T-cell (primary cell): ENCODE results near the gene CIAO2A. TPM values are rescaled to one million over a fixed set of nuclear protein-coding genes. Genes with fewer than 3 reads are reported as not detected.

Experiments used
- ATAC-seq, 4 experiments: fragments of 200-7000 bp in 3 of 4; fragments of 150-1000 bp in 1 of 4; cut with Tn5 transposase; replicated peaks in 1 of 4; 1 replicate in 3 of 4; 2 replicates in 1 of 4; pipeline ENCODE4 v1.10.0; 2021; ENCODE audit warnings: moderate library complexity in 3 of 4, mild to moderate bottlenecking in 2 of 4, moderate number of reproducible peaks in 1 of 4
- CTCF ChIA-PET, 2 donors: fragments of 300-600 bp; sonication (Branson Sonifier 250); formaldehyde crosslinking; loops; one replicate each; lab custom pipeline; 2022; ENCODE audit warnings: antibody characterized with exemption in 2 of 2; lab: Charles Lee
- POLR2A ChIA-PET, 2 donors: fragments of 300-600 bp; sonication (Branson Sonifier 250); formaldehyde crosslinking; loops; one replicate each; lab custom pipeline; 2022; ENCODE audit warnings: antibody characterized with exemption in 2 of 2; lab: Charles Lee
- DNase-seq, 35 experiments: peaks; one replicate each; pipeline versions ENCODE4 v3.0.0 to v3.0.0-alpha.2; 2013 to 2023
- H3K27ac ChIP-seq: one replicate; pipeline ENCODE4 v1.5.1; 2013; ENCODE audit warnings: low read length
- H3K27me3 ChIP-seq, 2 experiments: replicated peaks in 1 of 2; 1 replicate in 1 of 2; 2 replicates in 1 of 2; pipeline versions ENCODE4 v1.6.1 to v1.7.0; 2013; ENCODE audit warnings: low read length in 1 of 2, mixed read lengths in 1 of 2; ENCODE audit not compliant: control insufficient read depth in 2 of 2, insufficient read depth in 2 of 2; ENCODE audit errors: extremely low read depth in 1 of 2
- H3K36me3 ChIP-seq, 2 donors: 1 replicate in 1 of 2; 2 replicates in 1 of 2; pipeline versions ENCODE4 v1.6.1 to v1.7.0; 2013; ENCODE audit warnings: low read length in 1 of 2; ENCODE audit not compliant: control insufficient read depth in 2 of 2, insufficient read depth in 1 of 2; ENCODE audit errors: extremely low read depth in 1 of 2
- H3K4me1 ChIP-seq, 2 experiments: 1 replicate in 1 of 2; 2 replicates in 1 of 2; pipeline versions ENCODE4 v1.6.1 to v1.7.0; 2013; ENCODE audit warnings: low read length in 2 of 2, mixed read lengths in 1 of 2; ENCODE audit not compliant: insufficient read depth in 2 of 2, control insufficient read depth in 1 of 2; ENCODE audit errors: extremely low read depth in 1 of 2
- H3K4me3 ChIP-seq, 2 donors: 1 replicate in 1 of 2; 2 replicates in 1 of 2; pipeline versions ENCODE4 v1.5.1 to v1.7.0; 2013; ENCODE audit warnings: mild to moderate bottlenecking in 2 of 2, low read length in 1 of 2, moderate library complexity in 1 of 2; ENCODE audit not compliant: control insufficient read depth in 1 of 2; ENCODE audit errors: extremely low read depth in 1 of 2
- H3K9me3 ChIP-seq: 2 replicates; pipeline ENCODE4 v1.7.0; 2013
- H3K27ac Mint-ChIP-seq, 2 donors: one replicate each; pipeline ENCODE4 v1.8.0; 2020 to 2021; ENCODE audit warnings: mild to moderate bottlenecking in 2 of 2, mixed read lengths in 2 of 2
- H3K27me3 Mint-ChIP-seq, 2 donors: one replicate each; pipeline ENCODE4 v1.8.0; 2021 to 2022; ENCODE audit warnings: mixed read lengths in 2 of 2
- H3K36me3 Mint-ChIP-seq: one replicate; pipeline ENCODE4 v1.8.0; 2021; ENCODE audit warnings: mixed read lengths
- H3K4me1 Mint-ChIP-seq, 3 donors: one replicate each; pipeline ENCODE4 v1.8.0; 2020 to 2022; ENCODE audit warnings: mixed read lengths in 3 of 3, mild to moderate bottlenecking in 1 of 3
- H3K4me3 Mint-ChIP-seq, 3 donors: one replicate each; pipeline ENCODE4 v1.8.0; 2020 to 2022; ENCODE audit warnings: mild to moderate bottlenecking in 3 of 3, mixed read lengths in 3 of 3, moderate library complexity in 3 of 3
- H3K9me3 Mint-ChIP-seq, 3 donors: one replicate each; pipeline ENCODE4 v1.8.0; 2020 to 2022; ENCODE audit warnings: mixed read lengths in 3 of 3
- WGBS: methylation state at CpG from one replicate; pipeline ENCODE4 v1.1.5; 2013; ENCODE audit warnings: missing lambda C conversion rate; ENCODE audit not compliant: insufficient coverage; 5-methylcytosine and 5-hydroxymethylcytosine counted together
- total RNA-seq, 35 experiments: library from RNA in 6 of 35; stranded (reverse) in 6 of 35; fragments of 120-200 nt in 1 of 35; gene quantifications; one replicate each; pipeline versions ENCODE4 v1.2.1 to v1.2.4 and lab custom pipeline; 2013 to 2026

CIAO2A gene, protein sequence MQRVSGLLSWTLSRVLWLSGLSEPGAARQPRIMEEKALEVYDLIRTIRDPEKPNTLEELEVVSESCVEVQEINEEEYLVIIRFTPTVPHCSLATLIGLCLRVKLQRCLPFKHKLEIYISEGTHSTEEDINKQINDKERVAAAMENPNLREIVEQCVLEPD
- total RNA-seq (10 to 100 TPM; 21.9 to 31.1 (median 25.9) TPM), total RNA-seq (lab: John Stamatoyannopoulos, UW) (6.9 to 62.2 (median 21.6) reads per million in 29 experiments)
- 44.6 TPM for total RNA-seq (2013)

DNA sequence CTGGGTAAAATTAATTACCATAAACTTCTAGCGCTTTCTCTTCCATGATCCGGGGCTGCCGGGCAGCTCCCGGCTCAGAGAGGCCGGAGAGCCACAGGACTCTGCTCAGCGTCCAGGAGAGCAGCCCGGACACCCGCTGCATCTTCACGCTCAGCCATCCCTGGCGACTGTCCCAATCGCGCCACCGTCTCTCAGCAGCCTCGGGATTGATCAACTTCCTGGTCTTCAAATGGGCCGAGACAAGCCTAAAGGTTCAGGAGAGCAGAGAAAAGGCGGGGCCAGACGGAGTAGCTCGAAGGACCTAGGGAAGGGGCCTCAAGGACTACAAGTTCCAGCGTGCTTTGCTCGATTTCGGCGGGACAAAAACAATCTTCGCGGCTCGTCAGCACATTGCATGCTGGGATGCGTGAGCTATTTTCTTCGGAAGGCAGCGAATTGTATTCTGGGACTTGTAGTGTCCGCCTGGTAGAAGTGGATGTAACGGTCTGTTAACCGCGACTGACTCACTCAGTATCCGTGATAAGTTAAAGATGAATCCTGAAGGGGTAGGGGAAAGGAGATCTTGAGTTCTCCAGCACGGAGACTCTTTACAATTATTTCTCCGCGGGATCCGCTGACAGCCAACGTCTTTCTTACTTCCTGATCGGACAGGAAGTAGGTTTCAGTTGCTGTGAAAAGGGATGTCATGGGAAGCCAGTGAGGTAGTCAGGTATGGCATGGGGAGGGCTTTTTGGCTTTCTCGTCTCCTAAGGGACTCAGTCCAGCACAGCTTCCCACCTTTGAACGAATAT is at the start of gene CIAO2A:
TSS of gene CIAO2A (minus strand) at position 212 of the 791 bp plus-strand sequence. CDS start at position 142, 70 bp downstream.
- Histone ChIP-seq H3K9me3 (no peaks in the 10 kb centered on the region), H3K4me3 (peak within 1 kb of the TSS; percentile 64 to 85), H3K4me1 (peaks cover 39 to 51% of the 10 kb centered on the region in 2 experiments), H3K27me3 (no peaks in the 10 kb centered on the region), H3K36me3 (peaks cover 0 to 1% of the 10 kb centered on the region in 2 donors), H3K27ac (peak within 1 kb of the TSS; percentile 88)
- H3K4me3 Mint-ChIP-seq = peak within 1 kb of the TSS; percentile 99
- peak within 1 kb of the TSS; percentile 98 to 100 for H3K27ac Mint-ChIP-seq
- ChIA-PET POLR2A (interaction anchor here (0.6 to 1.0 kb wide), 7 partner anchors 13 to 1212 kb away, joined by 3 to 7 read pairs (median 4); no protein-coding TSS in a partner anchor), CTCF (interaction anchor here (0.5 to 1.3 kb wide), 9 partner anchors 19 to 801 kb away, joined by 3 to 11 read pairs (median 4); partner anchors contain the start of genes PPIB (in 1 of the 2) and ZNF609 (in 1 of the 2))
- DNase-seq (peak; percentile 76 to 96 (median 89)), ATAC-seq (peak; percentile 74 to 78 (median 75))
- no peaks in the 10 kb centered on the region for H3K27me3 Mint-ChIP-seq
- H3K9me3 Mint-ChIP-seq = no peaks in the 10 kb centered on the region
- peaks cover 16% of the 10 kb centered on the region for H3K36me3 Mint-ChIP-seq
- peaks cover 73 to 84% (median 83%) of the 10 kb centered on the region in 3 donors for H3K4me1 Mint-ChIP-seq
- WGBS = under 1% methylated on average over 36 of the region's 41 CpGs

DNA sequence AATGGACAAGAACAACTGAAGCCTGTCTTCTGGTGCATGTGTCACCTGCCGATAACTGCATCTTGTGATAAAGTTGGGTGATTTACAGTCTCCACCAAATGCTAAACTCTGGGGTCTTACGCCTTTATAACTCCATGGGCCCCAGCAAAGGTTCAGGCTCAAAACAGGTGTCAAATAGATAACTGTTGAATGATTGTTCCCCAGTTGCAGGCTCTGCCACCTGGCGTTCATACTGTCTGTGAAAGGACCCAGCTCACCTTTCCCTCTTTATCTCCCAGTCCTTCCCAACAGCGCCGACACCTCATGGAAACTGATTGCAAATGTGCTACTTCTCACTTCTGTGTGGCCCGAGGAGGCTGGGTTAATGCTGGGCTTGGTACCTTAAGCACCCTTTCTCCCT is 49.6 kb upstream of the CIAO2A start:
- no peaks in the 10 kb centered on the region for H3K27me3 ChIP-seq
- no peak overlapping the region for H3K27ac Mint-ChIP-seq
- WGBS = 100% methylated on average over 2 of the region's 6 CpGs
- no peaks in the 10 kb centered on the region for H3K9me3 Mint-ChIP-seq
- no peaks in the 10 kb centered on the region for H3K27me3 Mint-ChIP-seq
- CTCF ChIA-PET = interaction anchor here in 1 of 2 donors (0.6 to 1.1 kb wide), 2 partner anchors 10 to 168 kb away, joined by 5 to 6 read pairs; no protein-coding TSS in a partner anchor
- no peak overlapping the region for H3K4me3 Mint-ChIP-seq
- H3K9me3 ChIP-seq = no peaks in the 10 kb centered on the region
- H3K36me3 Mint-ChIP-seq = peaks cover 29% of the 10 kb centered on the region
- ATAC-seq (no peak), DNase-seq (no peak)
- H3K27ac ChIP-seq = no peak overlapping the region
- POLR2A ChIA-PET = interaction anchor here in 1 of 2 donors (0.5 kb wide), 1 partner anchor 41 kb away, joined by 3 read pairs; no protein-coding TSS in a partner anchor
- H3K4me3 ChIP-seq = no peak overlapping the region
- H3K4me1 Mint-ChIP-seq = no peaks in the 10 kb centered on the region
- peaks cover 14 to 41% of the 10 kb centered on the region in 2 donors for H3K36me3 ChIP-seq
- H3K4me1 ChIP-seq = no peaks in the 10 kb centered on the region

DNA sequence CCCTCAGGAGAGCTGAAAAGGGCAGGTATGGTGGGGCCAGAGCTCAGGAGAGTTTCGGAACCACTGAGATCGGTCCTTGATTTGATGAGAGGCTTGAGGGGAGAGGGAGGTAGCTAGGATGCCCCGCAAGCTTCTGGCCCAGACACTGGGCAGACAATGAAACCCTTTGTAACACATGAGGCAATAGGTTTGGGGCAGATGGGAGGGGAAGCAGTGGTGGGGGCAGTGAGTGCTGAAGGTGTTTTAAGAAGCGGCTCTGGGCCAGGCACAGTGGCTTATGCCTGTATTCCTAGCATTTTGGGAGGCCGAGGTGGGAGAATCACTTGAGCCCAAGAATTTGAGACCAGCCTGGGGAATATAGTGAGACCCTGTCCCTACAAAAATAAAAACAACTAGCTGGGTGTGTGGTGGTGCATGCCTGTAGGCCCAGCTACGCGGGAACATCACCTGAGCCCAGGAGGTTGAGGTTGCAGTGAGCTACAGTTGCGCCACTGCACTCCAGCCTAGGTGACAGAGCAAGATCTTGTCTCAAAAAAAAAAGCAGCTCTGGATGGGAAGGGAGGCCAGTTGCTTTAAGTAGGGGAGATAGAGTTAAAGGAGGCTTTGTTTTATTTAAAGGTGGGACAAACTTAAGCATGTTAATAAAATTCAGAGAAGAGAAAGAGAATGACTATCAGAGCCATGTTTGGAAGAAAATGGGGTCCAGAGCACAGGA is 48.3 kb upstream of the CIAO2A start:
- WGBS = 100% methylated on average over 5 of the region's 8 CpGs

DNA sequence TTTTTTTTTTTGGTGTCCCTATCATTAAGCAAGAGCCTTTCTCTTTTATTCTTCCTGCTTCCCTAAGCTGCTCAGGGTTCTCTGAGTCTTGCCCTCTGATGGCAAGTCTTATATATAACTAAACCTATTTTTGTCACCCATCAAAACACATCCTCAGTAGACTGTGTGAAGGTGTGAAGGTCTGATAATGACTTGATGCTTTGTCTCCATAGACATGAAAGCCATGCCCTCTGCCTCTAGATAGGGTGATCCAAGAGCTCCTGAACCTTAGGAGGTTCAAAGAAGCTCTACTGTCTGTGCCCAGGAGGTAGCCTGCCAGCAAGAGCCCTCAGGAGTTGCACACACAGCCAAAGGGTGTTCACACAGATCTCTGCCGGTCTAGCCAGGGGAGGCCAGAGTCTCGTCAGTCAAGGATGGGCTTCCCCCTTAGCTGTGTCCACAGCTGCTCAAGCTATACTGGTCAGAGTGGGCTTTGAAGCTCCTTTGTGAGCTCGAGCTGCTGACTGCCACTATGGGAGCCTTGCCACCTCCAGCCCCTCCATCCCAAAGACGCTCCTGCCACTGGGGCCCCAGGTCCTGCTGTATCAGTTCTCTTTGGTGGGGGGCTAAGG is 44.8 kb upstream of the CIAO2A start:
- ATAC-seq = no peak
- WGBS = 96% methylated on average over 2 of the region's 4 CpGs
- POLR2A ChIA-PET = interaction anchor here in 1 of 2 donors (0.7 kb wide), 1 partner anchor 1440 kb away, joined by 5 read pairs; no protein-coding TSS in a partner anchor

More for the DNA sequence above, 48.3 kb upstream of the CIAO2A start:
- no peak for DNase-seq
- H3K27ac ChIP-seq = no peak overlapping the region
- Mint-ChIP-seq H3K4me1 (no peaks in the 10 kb centered on the region), H3K27ac (peak overlapping the region in 1 of 2 donors; percentile 23), H3K36me3 (peaks cover 39% of the 10 kb centered on the region), H3K9me3 (no peaks in the 10 kb centered on the region), H3K27me3 (no peaks in the 10 kb centered on the region), H3K4me3 (no peak overlapping the region)
- no peaks in the 10 kb centered on the region for H3K4me1 ChIP-seq
- ChIA-PET POLR2A (interaction anchor here (0.5 to 0.7 kb wide), 2 partner anchors 751 to 868 kb away, joined by 3 read pairs; no protein-coding TSS in a partner anchor), CTCF (no interaction called here)
- ATAC-seq = no peak
- no peak overlapping the region for H3K4me3 ChIP-seq
- H3K36me3 ChIP-seq = peaks cover 21 to 54% of the 10 kb centered on the region in 2 donors
- H3K27me3 ChIP-seq = no peaks in the 10 kb centered on the region
- H3K9me3 ChIP-seq = no peaks in the 10 kb centered on the region

DNA sequence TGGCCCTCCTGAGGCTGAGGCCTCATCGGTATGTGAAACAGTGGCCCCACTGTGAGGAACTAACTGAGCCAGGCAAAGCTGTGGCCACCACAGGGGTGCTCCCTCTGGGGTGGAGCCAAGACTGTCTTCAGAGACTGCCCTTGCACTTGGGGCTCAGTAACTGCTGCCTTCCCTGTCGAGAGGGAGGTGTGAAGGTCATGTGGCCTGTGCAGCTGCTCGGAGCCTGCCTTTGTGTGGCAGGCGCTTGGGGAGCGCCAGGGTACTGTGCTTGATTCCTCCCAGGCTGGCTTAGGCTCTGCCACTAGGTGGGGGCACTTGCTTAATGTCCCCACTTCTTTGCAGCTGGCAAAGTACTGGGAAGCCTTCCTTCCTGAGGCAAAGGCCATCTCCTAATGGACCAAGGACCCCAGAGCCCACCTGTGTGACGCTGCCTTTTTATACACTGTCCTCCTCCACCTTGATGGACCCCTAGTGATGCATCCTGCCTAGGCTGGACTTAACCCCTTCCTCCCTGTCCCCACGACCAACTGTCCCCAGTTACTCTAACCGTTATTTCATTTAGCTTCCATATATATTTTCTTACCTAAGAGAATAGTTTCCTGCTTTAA is 43.7 kb upstream of the CIAO2A start:
- peaks cover 23 to 69% of the 10 kb centered on the region in 2 donors for H3K36me3 ChIP-seq
- peak in 1 of 35 experiments; percentile 18 for DNase-seq

More for the DNA sequence above, 44.8 kb upstream of the CIAO2A start:
- Mint-ChIP-seq H3K27me3 (no peaks in the 10 kb centered on the region), H3K4me3 (no peak overlapping the region), H3K27ac (no peak overlapping the region), H3K36me3 (peaks cover 44% of the 10 kb centered on the region), H3K9me3 (no peaks in the 10 kb centered on the region), H3K4me1 (no peaks in the 10 kb centered on the region)
- Histone ChIP-seq H3K36me3 (peaks cover 18 to 68% of the 10 kb centered on the region in 2 donors), H3K27ac (no peak overlapping the region), H3K9me3 (no peaks in the 10 kb centered on the region), H3K4me1 (no peaks in the 10 kb centered on the region), H3K27me3 (no peaks in the 10 kb centered on the region), H3K4me3 (no peak overlapping the region)
- CTCF ChIA-PET = interaction anchor here (0.5 to 0.8 kb wide), 3 partner anchors 11 to 387 kb away, joined by 3 to 4 read pairs (median 3); no protein-coding TSS in a partner anchor
- DNase-seq = no peak

More for the DNA sequence above, 43.7 kb upstream of the CIAO2A start:
- Histone ChIP-seq H3K27ac (no peak overlapping the region), H3K4me3 (no peak overlapping the region), H3K9me3 (no peaks in the 10 kb centered on the region), H3K4me1 (no peaks in the 10 kb centered on the region), H3K27me3 (no peaks in the 10 kb centered on the region)
- peaks cover 48% of the 10 kb centered on the region for H3K36me3 Mint-ChIP-seq
- CTCF ChIA-PET = no interaction called here
- no peaks in the 10 kb centered on the region for H3K27me3 Mint-ChIP-seq
- no peaks in the 10 kb centered on the region for H3K9me3 Mint-ChIP-seq
- 85% methylated on average over 6 of the region's 8 CpGs for WGBS
- POLR2A ChIA-PET = no interaction called here
- no peak overlapping the region for H3K27ac Mint-ChIP-seq
- no peak overlapping the region for H3K4me3 Mint-ChIP-seq
- H3K4me1 Mint-ChIP-seq = no peaks in the 10 kb centered on the region
- ATAC-seq = peak in 3 of 4 experiments; percentile 23 to 48 (median 38)
